Measurements from ENCODE around the gene EARS2.
"Not testable (repeated sequence)": the region's sequence is repeated elsewhere in the genome, so short reads cannot be mapped to it uniquely, and the experiment has no call there.

Gene EARS2

DNA sequence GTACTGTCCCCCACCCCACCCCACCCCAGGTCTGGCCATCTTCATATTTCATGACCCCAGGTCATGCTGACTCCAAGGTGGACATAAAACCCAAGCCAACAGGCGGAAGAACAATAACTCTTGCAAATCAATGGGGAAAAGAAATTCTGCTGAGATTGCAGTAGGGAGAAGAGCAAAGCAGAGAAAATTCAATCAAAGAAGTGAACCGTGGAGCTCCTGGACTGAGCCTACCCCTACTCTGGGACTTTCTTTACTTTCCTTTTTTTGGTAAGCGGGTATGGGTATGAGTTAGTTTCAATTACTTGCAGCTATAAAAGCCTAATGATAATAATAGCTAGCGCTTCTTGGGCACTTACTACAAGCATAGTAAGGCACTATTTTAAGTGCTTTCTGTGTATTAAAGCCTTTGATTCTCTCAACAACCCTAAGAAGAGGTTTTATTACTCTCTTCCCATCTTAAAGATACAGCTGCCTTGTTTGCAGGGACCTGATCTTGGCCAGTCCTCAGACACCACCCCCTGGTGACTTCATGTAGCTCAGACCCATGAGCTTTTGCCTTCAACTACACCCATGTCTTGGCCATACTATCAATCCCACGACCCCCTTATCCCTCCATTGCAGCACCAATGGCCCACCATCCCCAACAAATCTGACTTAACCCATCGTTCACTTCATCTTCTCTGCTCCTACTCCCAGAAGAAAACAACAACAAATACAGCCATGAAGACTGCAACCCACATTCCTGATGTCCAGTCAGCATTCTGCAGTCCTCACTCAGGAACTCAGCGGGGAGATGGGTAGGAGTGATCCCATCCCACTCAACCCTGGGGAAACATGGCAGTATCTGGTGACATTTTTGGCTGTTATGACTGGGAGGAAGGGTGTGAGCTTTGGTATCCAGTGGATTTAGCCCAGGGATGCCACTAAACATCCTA, 51.2 kb downstream of the EARS2 start:
- DNase-seq (ENCODE audit: low read depth in 2 of 2) = no peak

DNA sequence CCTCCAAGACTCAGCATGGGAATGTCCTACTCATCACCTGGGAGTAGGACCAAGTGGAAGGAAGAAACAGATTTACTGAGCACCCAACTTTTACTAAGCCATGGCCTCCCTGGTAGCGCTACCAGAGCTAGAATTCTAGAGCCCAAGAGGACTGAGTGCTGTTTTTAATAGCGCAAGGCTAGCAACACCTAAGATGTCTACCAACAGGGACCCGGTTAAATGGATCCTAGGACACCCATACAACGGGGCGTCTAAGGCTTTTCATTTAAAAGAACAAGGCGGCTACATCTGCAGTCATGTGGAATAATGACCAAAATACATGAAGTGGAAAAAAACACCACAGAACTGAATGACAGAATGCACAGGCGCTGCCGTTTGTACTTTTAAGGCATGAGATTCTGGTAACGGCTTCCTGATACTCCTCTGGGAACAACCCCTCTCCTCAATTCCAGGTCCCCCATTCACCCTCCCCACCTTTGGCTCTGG, 51.9 kb downstream of the EARS2 start:
- DNase-seq (ENCODE audit: low read depth in 2 of 2) = no peak

DNA sequence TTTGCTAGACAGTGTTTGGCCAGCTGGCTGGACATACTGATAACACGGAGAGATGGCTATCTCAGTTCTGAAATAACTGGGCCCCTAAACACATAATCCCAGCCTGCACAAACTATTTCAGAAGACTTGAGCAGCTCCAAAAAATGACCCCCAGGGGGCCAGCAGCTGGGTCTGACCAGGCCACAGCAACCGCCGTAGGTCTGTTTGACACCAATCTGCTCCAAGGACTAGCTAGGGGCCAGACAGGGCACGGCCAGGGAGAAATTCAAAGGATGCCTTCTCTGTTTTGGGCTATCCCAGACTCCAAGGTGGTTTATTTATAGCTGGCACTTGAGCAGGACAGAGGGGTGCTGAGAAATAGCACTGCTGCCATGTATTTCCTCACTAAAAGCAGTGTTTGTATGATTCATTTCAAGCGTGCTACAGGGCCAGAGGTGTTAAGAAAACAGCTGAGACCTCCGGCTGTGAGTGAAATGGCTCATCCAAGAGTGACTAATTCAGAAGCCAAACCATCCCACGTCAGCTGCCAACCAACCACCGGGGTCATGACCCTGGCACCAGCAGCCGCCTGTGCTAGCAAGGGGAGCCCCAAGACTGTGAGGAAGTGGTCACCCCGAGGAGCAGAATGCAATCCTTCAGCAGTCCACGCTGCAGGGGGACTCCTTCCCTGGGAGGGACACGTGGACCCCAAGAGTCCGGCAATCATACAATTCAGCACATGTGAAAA, 52.5 kb downstream of the EARS2 start:
- DNase-seq (ENCODE audit: low read depth in 2 of 2) = peak; percentile 57 to 69

DNA sequence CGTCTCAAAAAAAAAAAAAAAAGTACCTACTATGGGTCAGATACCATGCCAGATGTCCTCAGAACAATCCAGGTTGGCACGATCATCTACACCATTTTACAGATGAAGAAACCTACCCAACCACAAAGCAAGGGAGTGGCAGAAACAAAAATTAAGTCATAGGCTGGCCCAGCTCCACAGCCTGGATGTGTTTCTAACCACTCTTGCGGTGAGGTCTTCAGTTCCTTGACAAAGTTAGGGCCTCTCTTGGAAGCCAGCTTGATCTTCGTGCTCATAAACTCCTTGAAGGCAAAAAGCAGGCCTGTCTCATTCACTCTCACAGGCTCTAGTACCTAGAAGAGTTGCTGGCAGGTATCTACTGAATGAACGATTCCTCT, 53.1 kb downstream of the EARS2 start:
- no peak for DNase-seq (ENCODE audit: low read depth in 2 of 2)

DNA sequence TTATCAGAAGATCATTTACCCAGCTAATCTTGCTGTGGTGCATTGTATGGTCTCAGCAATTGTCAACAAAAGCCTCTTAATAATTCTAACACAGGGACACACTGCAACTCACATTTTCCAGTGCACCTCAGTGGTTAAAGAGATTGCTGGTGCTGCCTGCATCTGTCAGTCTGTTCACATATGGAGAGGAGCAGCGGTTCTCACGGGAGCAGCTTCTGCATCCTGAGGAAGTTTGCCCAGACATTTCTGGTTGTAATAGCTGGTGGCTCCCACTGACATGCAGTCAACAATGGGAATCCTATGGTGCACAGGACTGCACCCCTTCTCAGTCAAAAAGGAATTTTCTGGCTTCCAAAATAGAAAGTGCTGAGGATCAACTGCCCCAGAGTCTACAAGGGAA, 54.7 kb downstream of the EARS2 start:
- DNase-seq (ENCODE audit: low read depth in 2 of 2) = no peak

DNA sequence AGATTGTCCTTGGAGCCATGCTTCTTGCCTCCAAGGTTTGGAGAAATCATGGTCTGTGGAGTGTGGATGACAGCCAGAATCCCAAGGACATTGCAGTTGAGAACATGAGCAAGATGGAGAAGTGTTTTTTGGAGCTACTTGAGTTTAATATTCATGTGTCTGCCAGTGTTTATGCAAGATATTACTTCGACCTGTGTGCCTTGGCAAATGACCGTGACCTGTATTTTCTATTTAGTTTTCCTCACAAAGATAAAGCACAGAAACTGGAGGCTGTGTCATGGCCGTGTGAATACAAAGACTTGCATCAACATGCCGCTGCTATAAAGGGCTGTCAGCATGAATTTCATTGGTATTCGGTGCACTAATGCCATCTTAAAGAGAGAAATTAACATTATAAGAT, 55.9 kb downstream of the EARS2 start:
- no peak for DNase-seq (ENCODE audit: low read depth in 2 of 2)

DNA sequence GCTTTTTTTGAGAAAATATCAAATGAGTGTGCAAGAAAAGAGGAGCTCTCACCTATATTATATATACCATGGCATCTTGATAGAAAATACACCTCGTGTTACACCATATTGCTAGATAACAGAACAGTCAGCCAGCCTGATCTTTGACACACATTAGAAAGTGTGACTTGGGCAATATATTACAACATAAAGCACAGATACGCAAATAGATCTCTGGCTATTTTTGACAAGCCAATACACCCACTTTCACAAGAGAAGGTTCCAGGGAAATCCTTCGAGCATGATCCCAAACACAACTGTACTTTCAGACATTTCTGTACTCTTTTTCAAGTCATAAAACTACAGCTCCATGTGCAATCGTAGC, 56.3 kb downstream of the EARS2 start:
- no peak for DNase-seq (ENCODE audit: low read depth in 2 of 2)

DNA sequence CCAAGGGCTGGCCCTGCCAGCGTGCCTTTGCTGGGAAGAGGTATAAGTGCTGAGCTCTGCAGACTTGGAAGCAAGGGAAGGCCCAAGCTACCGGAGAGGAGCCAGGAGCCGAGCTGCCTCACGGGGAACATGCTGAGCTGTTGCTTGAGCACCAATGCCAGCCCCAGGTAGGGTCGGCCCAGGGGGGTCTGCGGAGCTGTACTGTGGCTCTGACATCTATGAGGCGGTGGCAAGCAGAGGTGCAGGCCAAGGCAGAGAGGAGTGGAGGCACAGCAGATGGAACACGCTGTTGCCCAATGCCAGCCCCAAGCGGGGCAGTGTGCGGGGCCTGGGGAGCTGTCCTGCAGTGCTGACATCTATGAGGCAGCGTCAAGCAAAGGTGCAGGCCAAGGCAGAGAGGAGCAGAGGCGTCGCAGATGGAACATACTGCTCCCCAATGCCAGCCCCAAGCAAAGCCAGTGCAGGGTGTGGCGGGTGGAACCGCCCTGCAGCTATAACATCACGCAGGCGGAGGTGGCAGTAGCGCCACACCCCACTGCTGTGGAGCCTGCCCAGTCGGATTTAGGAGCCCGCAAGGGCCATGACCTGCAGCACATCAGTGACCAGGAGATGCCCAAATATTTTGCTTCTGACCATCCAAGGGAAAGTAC, 56.8 kb downstream of the EARS2 start:
- no peak for DNase-seq (ENCODE audit: low read depth in 2 of 2)

DNA sequence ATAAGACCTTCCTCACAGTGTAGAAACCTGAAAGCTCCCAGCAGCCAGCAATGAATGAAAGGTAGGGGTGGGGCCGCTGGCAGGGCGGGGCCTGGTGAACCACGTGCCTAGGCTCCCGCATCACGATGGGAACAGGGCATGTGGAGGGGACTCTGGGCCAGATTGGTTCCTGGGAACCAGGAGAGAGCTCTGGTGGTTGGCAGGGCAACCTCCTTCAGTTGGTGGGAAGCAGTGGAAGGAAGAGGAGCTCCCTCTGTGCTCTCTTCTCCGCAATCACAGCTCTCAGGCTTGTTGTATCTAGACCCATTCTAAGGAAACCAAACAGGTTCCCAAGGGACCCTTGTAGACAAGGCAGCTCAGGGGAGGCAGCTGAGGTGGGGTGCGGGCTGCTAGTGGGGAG, 57.3 kb downstream of the EARS2 start:
- no peak for DNase-seq (ENCODE audit: low read depth in 2 of 2)

DNA sequence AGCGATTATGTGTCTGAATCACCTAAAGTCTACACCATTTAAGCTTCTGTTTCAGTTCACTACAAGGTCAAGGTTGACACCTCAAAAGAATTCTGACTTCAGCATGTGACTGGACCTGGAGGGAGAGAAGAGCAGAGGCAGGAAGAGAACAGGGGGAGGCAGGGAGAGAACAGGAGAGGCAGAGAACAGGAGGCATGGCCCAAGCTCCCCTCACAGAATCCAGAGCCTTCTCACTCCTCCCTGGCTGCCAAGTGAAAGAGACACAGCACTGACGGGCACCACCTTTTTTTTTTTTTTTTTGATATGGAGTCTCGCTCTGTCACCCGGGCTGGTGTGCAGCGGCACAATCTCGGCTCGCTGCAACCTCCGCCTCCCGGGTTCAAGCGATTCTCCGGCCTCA, 58.3 kb downstream of the EARS2 start:
- DNase-seq (ENCODE audit: low read depth in 2 of 2) = no peak

DNA sequence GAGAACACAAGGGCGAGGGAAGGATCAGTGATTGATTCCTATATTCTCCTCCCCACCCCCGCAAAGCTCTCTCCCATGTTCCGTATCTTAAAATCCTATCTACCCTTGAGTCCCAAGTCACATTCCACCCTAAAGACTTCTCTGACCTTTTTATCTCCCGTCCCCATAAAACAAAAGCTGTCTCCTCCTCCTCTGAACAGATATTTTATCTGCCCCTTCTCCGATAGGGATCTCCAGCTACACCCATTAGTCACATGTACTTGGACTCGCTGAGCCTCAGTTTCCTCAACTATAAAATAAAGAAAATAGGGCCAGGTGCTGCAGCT, 59.6 kb downstream of the EARS2 start:
- DNase-seq (ENCODE audit: low read depth in 2 of 2) = no peak

DNA sequence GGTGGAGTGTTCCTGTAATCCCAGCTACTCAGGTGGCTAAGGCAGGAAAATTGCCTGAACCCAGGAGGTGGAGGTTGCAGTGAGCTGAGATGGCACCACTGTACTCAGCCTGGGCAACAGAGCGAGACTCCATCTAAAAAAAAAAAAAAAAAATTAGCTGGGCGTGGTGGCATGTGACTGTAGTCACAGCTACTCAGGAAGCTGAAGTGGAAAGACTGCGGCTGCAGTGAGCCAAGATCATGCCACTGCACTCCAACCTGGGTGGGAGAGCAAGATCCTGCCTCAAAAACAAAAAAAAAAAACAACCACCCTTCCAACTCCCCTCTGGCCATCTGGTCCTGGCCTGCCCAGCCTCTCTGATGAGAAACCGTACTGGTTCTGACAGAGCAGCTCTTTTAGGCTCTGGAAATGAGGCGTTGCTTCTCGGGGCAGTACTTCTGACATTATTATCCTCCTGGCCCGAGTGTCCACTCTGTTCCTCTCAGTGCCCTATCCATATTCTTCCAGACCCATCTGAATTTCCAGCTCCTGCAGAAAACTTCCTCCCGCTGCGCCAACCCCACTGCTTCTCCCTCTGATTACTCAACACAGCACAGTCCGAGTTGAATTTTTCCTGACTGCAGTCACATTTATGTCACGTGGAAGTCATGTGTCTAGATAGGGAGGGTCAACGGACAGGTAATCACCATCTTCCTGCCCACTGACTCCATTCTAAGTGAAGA, 60.2 kb downstream of the EARS2 start:
- DNase-seq (ENCODE audit: low read depth in 2 of 2) = no peak

DNA sequence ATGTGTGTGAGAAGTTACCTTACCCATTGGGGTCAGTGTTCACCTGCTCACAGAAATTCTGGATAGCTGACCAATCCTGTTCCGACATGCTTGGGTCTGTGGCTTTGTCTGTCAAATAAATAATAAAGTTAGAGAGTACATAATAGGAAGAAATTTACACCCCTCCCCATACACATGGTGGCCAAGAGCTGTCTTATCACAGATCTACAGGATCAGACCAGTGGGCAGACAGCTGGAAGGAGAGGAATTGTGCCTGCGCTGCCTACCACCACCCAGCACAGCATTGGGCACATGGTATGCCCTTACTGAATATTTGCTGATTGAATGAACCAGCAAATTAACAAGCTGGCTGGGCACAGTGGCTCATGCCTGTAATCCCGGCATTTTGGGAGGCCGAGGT, 61.5 kb downstream of the EARS2 start:
- no peak for DNase-seq (ENCODE audit: low read depth in 2 of 2)

DNA sequence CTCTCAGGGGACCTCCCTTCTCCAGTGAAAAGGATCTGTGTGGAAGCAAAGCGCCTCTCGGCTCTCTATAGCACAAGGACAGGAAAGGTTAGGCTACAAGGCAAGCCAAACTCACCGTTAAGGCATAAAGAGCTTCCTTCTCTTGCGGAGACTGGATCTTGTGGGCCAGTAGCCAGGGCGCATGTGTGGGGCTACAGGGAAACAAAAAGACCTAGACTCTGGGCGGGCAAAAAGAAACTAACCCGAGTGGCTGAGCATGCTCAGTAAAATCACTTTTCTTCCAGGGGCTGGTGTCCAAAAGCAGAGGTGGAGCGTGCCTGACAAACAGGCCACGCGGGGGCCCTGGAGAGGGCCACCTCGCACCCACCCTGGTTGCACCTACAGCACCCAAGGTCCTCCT, 63.0 kb downstream of the EARS2 start:
- no peak for DNase-seq (ENCODE audit: low read depth in 2 of 2)

DNA sequence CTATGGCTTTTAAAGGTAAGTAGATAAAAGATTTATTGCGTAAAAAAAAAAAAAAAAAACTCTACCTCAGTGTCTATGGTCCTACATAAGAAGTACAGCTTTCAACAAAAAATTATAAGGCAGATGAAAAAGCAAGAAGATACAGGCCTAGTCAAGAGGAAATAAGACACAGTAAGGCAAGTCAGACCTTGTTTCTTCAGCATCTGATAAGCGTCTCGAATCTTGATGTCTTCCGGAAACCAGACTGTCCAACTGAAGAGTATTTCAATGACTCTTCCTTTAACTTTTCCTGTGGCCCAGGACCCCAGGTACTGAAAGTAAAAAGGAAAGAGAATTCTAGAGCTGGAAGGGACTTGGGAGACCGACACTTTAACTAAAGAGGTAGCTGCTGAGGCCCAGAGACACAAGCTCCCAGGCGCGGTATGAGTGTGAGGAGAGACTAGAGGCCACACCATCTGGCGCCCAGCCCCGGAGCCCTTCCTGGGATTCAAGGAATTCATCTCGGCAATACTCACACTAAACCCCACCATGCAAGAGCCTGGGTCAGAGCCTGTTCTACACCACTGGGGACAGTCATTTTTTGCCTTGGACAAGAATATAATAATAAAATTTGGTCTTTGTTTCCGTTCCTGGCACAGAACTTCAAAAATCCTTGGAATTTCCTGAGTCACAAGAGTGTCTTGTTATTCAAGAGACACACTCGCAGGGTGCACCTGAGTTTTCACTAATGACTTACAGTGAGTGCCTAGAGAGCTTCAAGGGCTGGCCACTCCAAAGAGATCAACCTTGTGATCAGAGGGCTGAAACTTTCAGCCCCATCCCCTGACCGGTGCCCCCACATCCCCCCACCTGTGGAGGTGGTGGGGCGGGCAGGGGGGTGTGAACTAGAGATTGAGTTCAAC, 65.4 kb downstream of the EARS2 start:
- no peak for DNase-seq (ENCODE audit: low read depth in 2 of 2)

DNA sequence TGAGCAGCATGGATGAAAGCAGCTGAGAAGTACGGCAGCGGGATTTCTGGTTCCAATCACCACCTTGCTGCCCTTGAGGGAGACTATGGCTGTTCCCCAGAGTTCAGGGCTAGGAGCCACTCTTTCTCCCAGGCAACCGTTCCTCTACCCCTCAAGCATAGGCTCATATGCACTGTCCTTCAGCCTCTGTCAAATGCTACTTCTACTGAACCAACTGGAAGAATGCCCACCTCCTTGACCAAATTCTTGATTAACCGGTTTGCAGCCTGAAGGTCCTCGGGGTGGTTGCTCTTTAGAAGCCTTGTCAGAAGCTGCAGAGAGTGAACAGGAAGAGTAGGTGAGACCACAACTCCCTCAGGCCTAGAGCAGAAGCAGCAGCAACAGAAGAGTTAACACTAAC, 70.7 kb downstream of the EARS2 start:
- no peak for DNase-seq (ENCODE audit: low read depth in 2 of 2)

DNA sequence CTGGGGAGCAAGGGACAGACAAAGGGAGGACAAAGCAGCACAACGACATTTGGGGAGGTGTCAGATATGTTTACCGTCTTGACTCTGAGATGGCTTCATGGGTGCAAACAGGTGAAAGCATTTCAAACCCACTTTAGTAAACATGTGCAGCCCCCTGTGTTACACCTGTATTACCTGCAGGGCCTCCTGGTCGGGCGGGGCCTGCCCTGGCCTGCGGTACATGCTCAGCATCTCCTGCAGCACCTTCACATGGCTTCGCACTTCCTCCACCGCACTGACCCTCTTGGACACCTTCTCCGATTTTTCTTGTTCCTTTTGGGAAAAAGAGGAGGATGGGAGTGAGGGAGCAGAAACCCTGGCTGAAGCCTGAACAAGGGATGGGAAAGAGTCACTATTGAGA, 71.3 kb downstream of the EARS2 start:
- no peak for DNase-seq (ENCODE audit: low read depth in 2 of 2)

DNA sequence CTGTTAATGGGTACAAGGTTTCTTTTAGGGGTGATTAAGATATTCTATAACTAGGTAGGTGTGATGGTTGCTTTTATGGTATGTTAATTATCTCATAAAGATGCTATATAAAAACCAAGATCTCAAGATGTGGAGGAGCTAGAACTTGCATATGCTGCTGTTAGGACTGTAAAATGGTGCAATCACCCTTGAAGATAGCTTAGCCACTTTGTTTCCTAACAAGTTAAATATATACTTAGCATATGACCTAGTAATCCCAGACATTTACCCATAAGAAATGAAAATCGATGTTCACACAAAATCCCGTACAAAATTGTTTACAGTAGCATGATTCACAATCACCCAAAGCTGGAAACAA, 71.9 kb downstream of the EARS2 start:
- DNase-seq (ENCODE audit: low read depth in 2 of 2) = no peak

DNA sequence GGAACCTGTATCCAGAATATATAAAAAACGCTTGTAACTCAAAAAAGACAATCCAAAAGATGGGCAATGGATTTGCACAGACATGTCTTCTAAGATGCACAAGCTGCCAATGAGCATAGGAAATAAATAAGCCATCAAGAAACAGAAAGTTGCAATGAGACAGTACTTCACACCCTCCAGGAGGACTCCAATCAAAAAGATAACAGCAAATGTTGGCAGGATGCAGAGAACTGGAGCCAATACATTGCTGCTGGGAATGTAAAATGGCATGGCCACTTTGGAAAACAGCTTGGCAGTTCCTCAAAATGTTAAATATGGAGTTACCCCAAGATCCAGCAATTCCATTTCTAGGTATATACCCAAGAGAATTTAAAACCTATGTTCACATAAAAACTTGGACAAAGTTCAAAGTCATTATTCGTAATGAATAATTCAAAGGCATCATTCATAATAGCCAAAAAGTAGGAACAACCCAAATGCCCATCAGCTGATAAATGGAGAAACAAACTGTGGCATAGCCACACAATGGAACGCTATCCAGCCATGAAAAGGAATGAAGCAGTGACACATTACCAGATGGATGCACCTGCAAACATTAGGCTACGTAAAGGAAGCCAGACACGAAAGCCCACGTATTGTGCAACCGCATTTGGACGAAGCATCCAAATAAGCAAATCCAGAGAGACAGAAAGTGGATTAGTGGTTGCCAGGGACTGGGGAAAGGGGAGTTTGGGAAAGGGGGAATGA, 72.5 kb downstream of the EARS2 start:
- DNase-seq (ENCODE audit: low read depth in 2 of 2) = no peak

DNA sequence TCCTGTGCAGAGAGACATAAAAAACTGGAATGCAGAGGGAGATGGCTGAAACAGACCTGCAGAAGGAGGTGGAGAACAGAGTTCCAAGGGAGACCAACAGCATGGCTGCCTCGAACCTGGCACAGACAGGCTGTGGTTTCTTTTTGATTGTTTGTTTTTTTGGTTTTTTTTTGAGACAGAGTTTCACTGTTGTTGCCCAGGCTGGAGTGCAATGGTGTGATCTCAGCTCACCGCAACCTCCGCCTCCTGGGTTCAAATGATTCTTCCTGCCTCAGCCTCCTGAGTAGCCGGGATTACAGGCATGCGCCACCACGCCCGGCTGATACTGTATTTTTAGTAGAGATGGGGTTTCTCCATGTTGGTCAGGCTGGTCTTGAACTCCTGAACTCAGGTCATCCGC, 73.7 kb downstream of the EARS2 start:
- DNase-seq (ENCODE audit: low read depth in 2 of 2) = not testable (repeated sequence)
